ENCODE data around the gene NAB2.

Gene NAB2

GRCh38 chr12:57129321-57129842 lies 40.5 kb downstream of the NAB2 start:
- H3K4me3 ChIP-seq (ENCODE audit: insufficient read depth, low read length, poor library complexity, severe bottlenecking): no peak overlapping the region
- H2AFZ ChIP-seq (ENCODE audit: low read depth, low read length, severe bottlenecking): no peak overlapping the region
- H3K9me3 ChIP-seq (ENCODE audit: insufficient read depth, low read length): no peaks in the 10 kb centered on the region
- no peaks in the 10 kb centered on the region for H3F3A ChIP-seq (ENCODE audit: insufficient read depth)
- H3K79me2 ChIP-seq (ENCODE audit: insufficient read depth, low read length): no peaks in the 10 kb centered on the region
- no peaks in the 10 kb centered on the region for H3K9me2 ChIP-seq (replicated peaks; ENCODE audit: insufficient read depth, low read length)
- TF ChIP-seq CTCF (IDR thresholded peaks at IDR 0.05; ENCODE audit: insufficient read depth, low read length, poor library complexity, severe bottlenecking) (no peak), EZH2phosphoT487 (conservative IDR thresholded peaks at IDR 0.05; ENCODE audit: low read length) (no peak)
- H4K20me1 ChIP-seq (ENCODE audit: low read depth, low read length): no peaks in the 10 kb centered on the region
- H3K4me2 ChIP-seq (ENCODE audit: low read depth, low read length, poor library complexity, severe bottlenecking): no peak overlapping the region
- H3K36me3 ChIP-seq (ENCODE audit: low read length): no peaks in the 10 kb centered on the region
- no peaks in the 10 kb centered on the region for H3K27me3 ChIP-seq (ENCODE audit: low read length)
- no peak overlapping the region for H3K27ac ChIP-seq (ENCODE audit: low read depth, low read length)
- H3K9ac ChIP-seq (ENCODE audit: low read length): no peak overlapping the region

GRCh38 chr12:57129889-57130288 lies 41.0 kb downstream of the NAB2 start:
- Histone ChIP-seq H3K4me2 (ENCODE audit: low read depth, low read length, poor library complexity, severe bottlenecking) (no peak overlapping the region), H4K20me1 (ENCODE audit: low read depth, low read length) (no peaks in the 10 kb centered on the region), H3K36me3 (ENCODE audit: low read length) (no peaks in the 10 kb centered on the region), H3K27me3 (ENCODE audit: low read length) (no peaks in the 10 kb centered on the region), H3K27ac (ENCODE audit: low read depth, low read length) (no peak overlapping the region), H3K9me3 (ENCODE audit: insufficient read depth, low read length) (no peaks in the 10 kb centered on the region), H3K9ac (ENCODE audit: low read length) (no peak overlapping the region), H3K9me2 (replicated peaks; ENCODE audit: insufficient read depth, low read length) (no peaks in the 10 kb centered on the region), H3K79me2 (ENCODE audit: insufficient read depth, low read length) (no peaks in the 10 kb centered on the region), H3K4me3 (ENCODE audit: insufficient read depth, low read length, poor library complexity, severe bottlenecking) (no peak overlapping the region), H2AFZ (ENCODE audit: low read depth, low read length, severe bottlenecking) (no peak overlapping the region), H3F3A (ENCODE audit: insufficient read depth) (no peaks in the 10 kb centered on the region)
- TF ChIP-seq EZH2phosphoT487 (conservative IDR thresholded peaks at IDR 0.05; ENCODE audit: low read length) (no peak), CTCF (IDR thresholded peaks at IDR 0.05; ENCODE audit: insufficient read depth, low read length, poor library complexity, severe bottlenecking) (no peak)

- Histone ChIP-seq H3K79me2 (ENCODE audit: insufficient read depth, low read length) (no peaks in the 10 kb centered on the region), H3K4me2 (ENCODE audit: low read depth, low read length, poor library complexity, severe bottlenecking) (no peak overlapping the region), H3K27ac (ENCODE audit: low read depth, low read length) (no peak overlapping the region), H3K27me3 (ENCODE audit: low read length) (no peaks in the 10 kb centered on the region), H3K9ac (ENCODE audit: low read length) (no peak overlapping the region), H3K36me3 (ENCODE audit: low read length) (no peaks in the 10 kb centered on the region), H2AFZ (ENCODE audit: low read depth, low read length, severe bottlenecking) (no peak overlapping the region), H4K20me1 (ENCODE audit: low read depth, low read length) (no peaks in the 10 kb centered on the region), H3K4me3 (ENCODE audit: insufficient read depth, low read length, poor library complexity, severe bottlenecking) (no peak overlapping the region), H3K9me2 (replicated peaks; ENCODE audit: insufficient read depth, low read length) (no peaks in the 10 kb centered on the region), H3K9me3 (ENCODE audit: insufficient read depth, low read length) (no peaks in the 10 kb centered on the region), H3F3A (ENCODE audit: insufficient read depth) (no peaks in the 10 kb centered on the region)
- TF ChIP-seq EZH2phosphoT487 (conservative IDR thresholded peaks at IDR 0.05; ENCODE audit: low read length) (no peak), CTCF (IDR thresholded peaks at IDR 0.05; ENCODE audit: insufficient read depth, low read length, poor library complexity, severe bottlenecking) (no peak)
Measured at GRCh38 chr12:57130941-57131340, 42.0 kb downstream of the NAB2 start.

Measured in SU-DHL-6 (cell line).